ENCODE results near the gene NXN.
"Not testable (repeated sequence)": the region's sequence is repeated elsewhere in the genome, so short reads cannot be mapped to it uniquely, and the experiment has no call there.

The NXN gene

DNA sequence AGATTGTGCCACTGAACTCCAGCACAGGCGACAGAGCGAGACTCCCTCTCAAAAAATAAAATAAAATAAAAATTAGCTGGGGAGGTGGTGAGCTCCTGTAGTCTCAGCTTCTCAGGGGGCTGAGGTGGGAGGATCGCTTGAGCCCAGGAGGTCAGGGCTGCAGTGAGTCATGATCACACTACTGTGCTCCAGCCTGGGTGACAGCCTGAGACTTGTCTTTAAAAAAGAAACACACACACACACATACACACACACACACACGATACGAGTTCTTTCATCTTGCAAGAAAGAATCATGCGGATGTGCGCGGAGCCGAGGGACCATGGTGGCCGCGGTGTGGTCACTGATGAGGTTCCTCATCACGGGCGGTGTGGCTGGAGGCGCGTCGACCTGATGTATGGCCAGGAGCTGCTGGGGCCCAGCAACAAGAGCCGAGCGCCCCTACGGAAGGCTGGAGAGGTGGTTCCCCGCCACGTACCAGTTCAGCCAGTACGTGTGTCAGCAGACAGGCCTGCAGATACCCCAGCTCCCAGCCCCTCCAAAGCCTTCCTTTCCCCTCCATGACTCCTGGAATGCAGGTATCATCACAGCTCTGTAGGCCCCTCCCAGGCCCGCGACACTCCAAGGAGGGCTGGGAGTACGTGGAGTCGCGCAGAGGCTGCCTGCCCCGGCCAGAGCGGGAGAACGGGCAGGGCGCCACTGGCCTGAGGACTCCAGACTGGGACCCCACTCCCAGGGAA lies 20.7 kb downstream of the NXN start:
- TF ChIP-seq, protein P1, sequence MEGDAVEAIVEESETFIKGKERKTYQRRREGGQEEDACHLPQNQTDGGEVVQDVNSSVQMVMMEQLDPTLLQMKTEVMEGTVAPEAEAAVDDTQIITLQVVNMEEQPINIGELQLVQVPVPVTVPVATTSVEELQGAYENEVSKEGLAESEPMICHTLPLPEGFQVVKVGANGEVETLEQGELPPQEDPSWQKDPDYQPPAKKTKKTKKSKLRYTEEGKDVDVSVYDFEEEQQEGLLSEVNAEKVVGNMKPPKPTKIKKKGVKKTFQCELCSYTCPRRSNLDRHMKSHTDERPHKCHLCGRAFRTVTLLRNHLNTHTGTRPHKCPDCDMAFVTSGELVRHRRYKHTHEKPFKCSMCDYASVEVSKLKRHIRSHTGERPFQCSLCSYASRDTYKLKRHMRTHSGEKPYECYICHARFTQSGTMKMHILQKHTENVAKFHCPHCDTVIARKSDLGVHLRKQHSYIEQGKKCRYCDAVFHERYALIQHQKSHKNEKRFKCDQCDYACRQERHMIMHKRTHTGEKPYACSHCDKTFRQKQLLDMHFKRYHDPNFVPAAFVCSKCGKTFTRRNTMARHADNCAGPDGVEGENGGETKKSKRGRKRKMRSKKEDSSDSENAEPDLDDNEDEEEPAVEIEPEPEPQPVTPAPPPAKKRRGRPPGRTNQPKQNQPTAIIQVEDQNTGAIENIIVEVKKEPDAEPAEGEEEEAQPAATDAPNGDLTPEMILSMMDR (IDR thresholded peaks at IDR 0.05; ENCODE audit: extremely low read depth, missing control alignments): no peak
- no peak for DNase-seq (ENCODE audit: low spot score)

DNA sequence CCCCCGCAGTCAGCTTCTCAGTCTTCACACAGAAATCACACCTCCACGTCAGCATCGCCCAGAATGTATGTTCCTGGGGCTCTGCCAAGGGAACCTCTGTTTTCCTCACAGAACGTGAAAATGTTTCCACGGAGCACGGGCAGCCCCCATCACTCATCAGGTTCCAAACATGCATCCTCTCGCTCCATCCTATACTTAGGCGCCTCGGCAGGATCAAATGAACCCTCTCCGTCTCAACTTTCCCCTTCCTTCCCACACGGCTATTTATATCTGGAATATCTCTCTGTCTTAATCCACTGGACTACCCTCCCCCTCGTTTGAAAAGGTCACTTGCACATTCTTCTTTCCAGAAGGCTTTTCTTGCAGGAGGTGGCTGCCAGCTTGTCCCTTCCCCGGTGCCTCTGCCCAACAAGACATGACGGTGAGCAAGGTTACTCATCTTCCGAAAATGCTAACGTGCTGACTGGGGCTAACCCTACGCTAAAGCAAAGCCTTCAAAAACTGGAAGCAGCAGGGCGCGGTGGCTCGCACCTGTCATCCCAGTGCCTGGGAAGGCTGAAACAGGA lies 21.6 kb downstream of the NXN start:
- DNase-seq (ENCODE audit: low spot score): no peak
- TF ChIP-seq, protein P1 (IDR thresholded peaks at IDR 0.05; ENCODE audit: extremely low read depth, missing control alignments): no peak

DNA sequence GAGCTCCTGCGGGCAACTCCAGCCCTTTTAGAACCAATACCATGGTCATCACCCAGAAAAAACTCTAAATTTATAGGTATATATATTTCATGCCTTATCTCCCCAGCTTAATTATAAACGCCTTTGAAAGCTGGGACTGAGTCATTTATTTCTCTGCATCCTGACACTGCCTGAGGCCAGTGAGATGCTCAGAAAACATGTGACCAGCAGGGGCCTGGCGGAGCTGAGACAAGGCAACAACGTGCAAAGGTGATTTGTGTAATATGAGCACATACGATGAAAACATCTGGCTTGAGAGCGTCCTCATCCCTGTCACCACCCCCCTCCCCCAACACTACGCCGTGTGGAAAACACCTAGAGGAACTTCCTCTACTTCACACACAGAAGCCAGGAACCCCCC lies 22.7 kb downstream of the NXN start:
- DNase-seq (ENCODE audit: low spot score): no peak
- TF ChIP-seq, protein P1 (IDR thresholded peaks at IDR 0.05; ENCODE audit: extremely low read depth, missing control alignments): no peak

DNA sequence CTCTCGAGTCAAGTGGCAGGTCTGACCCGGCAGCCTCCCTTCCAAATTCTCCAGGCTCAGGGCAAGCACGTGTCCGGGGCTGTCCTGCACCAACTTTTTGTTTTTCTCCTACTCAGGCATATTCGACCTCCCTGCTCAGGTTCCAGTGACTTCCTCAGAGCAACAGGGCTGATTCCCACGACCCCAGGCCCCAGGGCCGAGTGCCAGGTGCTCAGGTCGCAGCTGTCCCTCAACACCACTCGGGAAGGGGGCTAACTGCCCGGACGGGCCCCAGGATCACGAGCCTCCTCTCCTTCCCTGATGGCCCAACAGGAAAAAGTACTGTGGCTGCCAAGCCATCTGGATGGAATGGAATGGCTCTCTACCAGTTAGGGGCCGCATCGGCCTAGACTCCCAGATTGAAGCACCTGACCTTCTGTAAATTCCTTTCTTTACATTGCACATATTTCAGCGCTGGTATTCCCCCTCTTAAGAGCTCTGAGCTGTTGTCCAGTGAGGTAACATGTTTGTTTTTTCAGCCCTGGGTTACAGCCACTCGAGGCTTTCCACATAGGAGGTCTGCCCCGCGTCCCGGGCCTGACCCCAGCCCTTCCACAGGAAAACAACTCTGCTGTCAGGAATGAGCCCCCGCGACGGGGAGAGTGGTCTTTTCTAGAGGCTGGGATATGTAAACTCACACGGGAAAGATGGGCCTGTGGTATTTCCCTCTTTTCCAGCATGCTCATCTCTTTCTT lies 25.0 kb downstream of the NXN start:
- DNase-seq (ENCODE audit: low spot score): no peak
- TF ChIP-seq, protein P1 (IDR thresholded peaks at IDR 0.05; ENCODE audit: extremely low read depth, missing control alignments): no peak

DNA sequence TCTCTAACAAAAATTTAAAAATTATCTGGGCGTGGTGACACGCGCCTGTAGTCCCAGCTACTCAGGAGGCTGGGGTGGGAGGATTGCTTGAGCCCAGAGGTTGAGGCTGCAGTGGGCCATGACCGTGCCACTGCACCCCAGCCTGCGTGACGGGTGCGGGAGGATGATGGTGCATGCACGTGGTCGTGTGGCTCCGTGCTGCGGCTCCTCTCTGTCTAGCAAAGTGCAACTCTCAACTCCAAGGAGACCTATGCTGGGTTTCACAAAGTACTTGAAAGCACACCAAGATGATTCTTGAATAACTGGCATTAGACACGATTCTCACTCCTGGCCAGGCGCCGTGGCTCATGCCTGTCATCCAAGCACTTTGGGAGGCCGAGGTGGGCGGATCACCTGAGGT lies 25.8 kb downstream of the NXN start:
- TF ChIP-seq, protein P1 (IDR thresholded peaks at IDR 0.05; ENCODE audit: extremely low read depth, missing control alignments): no peak
- DNase-seq (ENCODE audit: low spot score): no peak

DNA sequence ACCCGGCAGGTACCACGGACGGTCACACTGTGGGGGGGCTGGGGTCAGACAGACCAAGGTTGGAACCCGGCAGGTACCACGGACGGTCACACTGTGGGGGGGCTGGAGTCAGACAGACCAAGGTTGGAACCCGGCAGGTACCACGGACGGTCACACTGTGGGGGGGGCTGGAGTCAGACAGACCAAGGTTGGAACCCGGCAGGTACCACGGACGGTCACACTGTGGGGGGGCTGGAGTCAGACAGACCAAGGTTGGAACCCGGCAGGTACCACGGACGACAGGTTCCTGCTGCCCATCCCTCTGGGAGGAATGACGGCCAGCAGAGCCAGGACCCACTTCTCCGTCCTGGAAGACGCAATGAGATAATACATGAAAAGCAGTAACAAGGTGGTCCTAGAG lies 27.0 kb downstream of the NXN start:
- not testable (repeated sequence) for DNase-seq (ENCODE audit: low spot score)

DNA sequence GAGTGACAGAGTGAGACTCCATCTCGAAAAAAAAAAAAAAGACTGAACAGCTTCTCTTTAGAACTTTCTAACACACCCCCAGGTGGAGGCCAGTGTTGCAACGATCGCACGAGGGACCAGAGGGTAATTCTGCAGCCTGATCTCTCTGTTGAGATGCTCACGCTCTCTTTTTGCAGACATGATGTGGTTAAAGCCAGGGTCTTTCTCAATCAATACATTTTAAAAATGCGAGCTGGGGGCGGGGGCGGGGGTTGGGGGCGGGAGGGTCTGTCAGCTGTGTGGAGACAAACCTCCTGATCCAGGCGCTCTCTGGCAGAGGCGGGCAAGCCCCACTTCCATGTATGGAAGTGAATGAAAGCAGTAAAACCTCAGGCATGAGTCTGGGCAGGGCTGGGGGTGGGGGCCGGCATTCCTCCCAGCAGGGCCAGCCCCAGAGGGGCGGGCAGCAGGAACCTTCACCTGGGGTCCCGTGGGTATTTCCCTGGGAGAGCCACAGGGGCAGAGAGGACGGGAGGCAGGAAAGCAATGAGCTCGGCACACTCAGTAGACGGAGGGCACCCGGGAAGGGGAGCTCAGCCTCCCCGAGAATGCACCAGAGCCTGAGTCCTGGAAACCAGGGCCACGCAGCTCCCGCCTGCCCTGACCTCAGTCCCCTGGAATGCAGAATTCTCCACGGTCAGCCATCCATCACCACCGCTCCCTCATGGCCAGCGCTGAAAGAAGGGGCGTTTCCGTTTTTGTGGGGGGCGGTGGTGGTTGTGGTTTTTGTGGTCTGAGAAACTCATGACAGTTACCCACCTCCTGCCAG lies 28.0 kb downstream of the NXN start:
- TF ChIP-seq, protein P1 (IDR thresholded peaks at IDR 0.05; ENCODE audit: extremely low read depth, missing control alignments): no peak
- no peak for DNase-seq (ENCODE audit: low spot score)

Data from GM20000 (cell line).